ENCODE results near the gene ASH1L. TPM values are rescaled to one million over a fixed set of nuclear protein-coding genes. Genes with fewer than 3 reads are reported as not detected.
"Not testable (repeated sequence)": the region's sequence is repeated elsewhere in the genome, so short reads cannot be mapped to it uniquely, and the experiment has no call there.

The ASH1L gene
- total RNA-seq, 1 experiment from 2014 or later: 71.8 TPM

DNA sequence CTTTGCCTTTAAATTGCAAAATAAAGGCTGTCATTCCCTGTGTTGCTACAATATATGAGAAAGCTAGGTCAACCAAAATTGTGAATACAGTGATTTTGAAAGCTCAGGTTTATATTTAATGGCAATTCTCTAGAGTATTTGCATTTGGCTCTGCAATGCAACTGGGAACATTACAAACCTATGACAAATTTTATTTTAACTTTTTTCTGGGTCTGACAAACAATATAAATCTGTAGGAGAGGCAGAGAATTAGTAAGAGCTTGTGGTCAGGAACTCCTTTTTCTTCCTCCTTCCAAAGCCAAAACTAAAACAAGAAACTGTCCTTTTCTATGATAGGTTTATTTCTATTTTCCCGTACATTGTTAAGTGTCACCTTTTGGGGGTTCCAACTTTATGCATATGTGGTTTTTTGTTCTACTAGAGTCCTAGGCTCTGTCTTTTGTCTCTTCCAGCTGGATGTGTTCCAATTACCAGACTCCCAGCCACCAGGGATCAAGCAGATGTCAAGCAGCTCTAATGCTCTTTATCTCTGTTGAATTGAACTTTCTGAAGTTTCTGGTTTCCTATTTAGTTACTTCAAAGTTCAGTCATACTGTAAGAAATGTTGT lies 106.9 kb downstream of the ASH1L start:
- no peaks in the 10 kb centered on the region for H3K9me3 Mint-ChIP-seq (ENCODE audit: low read depth, unreplicated experiment)
- H3K27ac Mint-ChIP-seq (ENCODE audit: unreplicated experiment): no peak overlapping the region

DNA sequence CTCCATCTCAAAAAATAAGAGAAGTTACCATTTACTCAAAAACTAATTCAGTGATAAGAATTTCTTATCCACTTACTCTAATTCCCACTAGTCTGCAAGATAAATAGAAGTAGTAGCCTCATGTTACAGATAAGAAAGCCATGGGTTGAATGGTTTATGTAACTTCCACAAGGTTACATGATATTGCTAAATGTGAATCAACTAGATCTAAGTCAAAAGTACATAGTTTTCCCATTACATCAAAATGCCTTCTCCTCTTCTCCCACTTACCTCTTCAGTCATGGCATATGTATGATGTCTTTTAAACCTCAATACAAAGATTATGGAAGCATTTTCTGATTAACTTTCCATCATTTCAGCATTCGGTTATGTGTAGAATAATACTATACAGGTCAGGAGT lies 108.5 kb downstream of the ASH1L start:
- no peak for DNase-seq
- Mint-ChIP-seq H3K36me3 (ENCODE audit: insufficient read depth, unreplicated experiment) (peaks cover 42% of the 10 kb centered on the region), H3K27me3 (ENCODE audit: unreplicated experiment) (no peaks in the 10 kb centered on the region), H3K9me3 (ENCODE audit: low read depth, unreplicated experiment) (no peaks in the 10 kb centered on the region), H3K4me3 (ENCODE audit: low read depth, unreplicated experiment) (no peak overlapping the region), H3K4me1 (ENCODE audit: low read depth, unreplicated experiment) (no peaks in the 10 kb centered on the region), H3K27ac (ENCODE audit: unreplicated experiment) (no peak overlapping the region)
- CTCF ChIA-PET: no interaction called here
- TF ChIP-seq, protein P1, sequence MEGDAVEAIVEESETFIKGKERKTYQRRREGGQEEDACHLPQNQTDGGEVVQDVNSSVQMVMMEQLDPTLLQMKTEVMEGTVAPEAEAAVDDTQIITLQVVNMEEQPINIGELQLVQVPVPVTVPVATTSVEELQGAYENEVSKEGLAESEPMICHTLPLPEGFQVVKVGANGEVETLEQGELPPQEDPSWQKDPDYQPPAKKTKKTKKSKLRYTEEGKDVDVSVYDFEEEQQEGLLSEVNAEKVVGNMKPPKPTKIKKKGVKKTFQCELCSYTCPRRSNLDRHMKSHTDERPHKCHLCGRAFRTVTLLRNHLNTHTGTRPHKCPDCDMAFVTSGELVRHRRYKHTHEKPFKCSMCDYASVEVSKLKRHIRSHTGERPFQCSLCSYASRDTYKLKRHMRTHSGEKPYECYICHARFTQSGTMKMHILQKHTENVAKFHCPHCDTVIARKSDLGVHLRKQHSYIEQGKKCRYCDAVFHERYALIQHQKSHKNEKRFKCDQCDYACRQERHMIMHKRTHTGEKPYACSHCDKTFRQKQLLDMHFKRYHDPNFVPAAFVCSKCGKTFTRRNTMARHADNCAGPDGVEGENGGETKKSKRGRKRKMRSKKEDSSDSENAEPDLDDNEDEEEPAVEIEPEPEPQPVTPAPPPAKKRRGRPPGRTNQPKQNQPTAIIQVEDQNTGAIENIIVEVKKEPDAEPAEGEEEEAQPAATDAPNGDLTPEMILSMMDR (IDR thresholded peaks at IDR 0.05; ENCODE audit: unreplicated experiment): no peak
- intact Hi-C loops (cut with micrococcal nuclease; ENCODE audit: unreplicated experiment): no loop called here
- BruUV-seq (replicated peaks): no TSS peak

More for the DNA sequence above, 106.9 kb downstream of the ASH1L start:
- intact Hi-C loops (cut with micrococcal nuclease; ENCODE audit: unreplicated experiment): no loop called here
- DNase-seq: no peak
- TF ChIP-seq, protein P1 (IDR thresholded peaks at IDR 0.05; ENCODE audit: unreplicated experiment): no peak
- peaks cover 35% of the 10 kb centered on the region for H3K36me3 Mint-ChIP-seq (ENCODE audit: insufficient read depth, unreplicated experiment)
- no peaks in the 10 kb centered on the region for H3K4me1 Mint-ChIP-seq (ENCODE audit: low read depth, unreplicated experiment)
- CTCF ChIA-PET: no interaction called here
- no peak overlapping the region for H3K4me3 Mint-ChIP-seq (ENCODE audit: low read depth, unreplicated experiment)
- H3K27me3 Mint-ChIP-seq (ENCODE audit: unreplicated experiment): no peaks in the 10 kb centered on the region
- no TSS peak for BruUV-seq (replicated peaks)

DNA sequence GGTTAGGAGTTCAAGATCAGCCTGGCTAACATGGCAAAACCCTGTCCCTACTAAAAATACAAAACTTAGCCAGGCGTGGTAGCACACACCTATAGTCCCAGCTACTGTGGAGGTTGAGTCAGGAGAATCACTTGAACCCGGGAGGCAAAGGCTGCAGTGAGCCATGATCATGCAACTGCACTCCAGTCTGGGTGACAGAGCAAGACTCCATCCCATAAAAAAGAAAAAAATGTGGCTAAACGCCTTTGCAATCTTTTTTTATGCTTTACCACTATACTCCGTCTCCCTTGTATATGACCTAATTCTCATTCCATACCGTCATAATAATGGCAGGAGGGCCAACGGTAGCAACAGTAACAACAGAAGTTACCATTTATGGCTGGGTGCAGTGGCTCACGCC lies 109.5 kb downstream of the ASH1L start:
- Mint-ChIP-seq H3K27ac (ENCODE audit: unreplicated experiment) (no peak overlapping the region), H3K27me3 (ENCODE audit: unreplicated experiment) (no peaks in the 10 kb centered on the region), H3K9me3 (ENCODE audit: low read depth, unreplicated experiment) (no peaks in the 10 kb centered on the region), H3K4me1 (ENCODE audit: low read depth, unreplicated experiment) (no peaks in the 10 kb centered on the region), H3K4me3 (ENCODE audit: low read depth, unreplicated experiment) (no peak overlapping the region), H3K36me3 (ENCODE audit: insufficient read depth, unreplicated experiment) (peaks cover 51% of the 10 kb centered on the region)
- no TSS peak for BruUV-seq (replicated peaks)
- intact Hi-C loops (cut with micrococcal nuclease; ENCODE audit: unreplicated experiment): no loop called here
- TF ChIP-seq, protein P1 (IDR thresholded peaks at IDR 0.05; ENCODE audit: unreplicated experiment): no peak
- no peak for DNase-seq
- CTCF ChIA-PET: no interaction called here

DNA sequence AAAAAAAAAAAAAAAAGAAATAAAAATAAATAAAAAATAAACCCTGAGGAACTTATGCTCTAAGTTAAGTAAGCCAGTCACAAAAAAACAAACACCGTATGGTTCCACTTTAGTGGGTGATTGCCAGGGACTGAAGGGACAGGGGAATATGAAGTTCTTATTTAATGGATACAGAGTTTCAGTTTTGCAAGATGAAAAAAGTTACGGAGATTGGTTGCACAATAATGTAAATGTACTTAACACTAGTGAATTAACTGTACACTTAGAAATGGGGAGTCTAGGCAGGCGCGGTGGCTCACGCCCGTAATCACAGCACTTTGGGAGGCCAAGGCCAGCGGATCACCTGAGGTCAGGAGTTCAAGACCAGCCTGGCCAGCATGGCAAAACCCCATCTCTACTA lies 111.4 kb downstream of the ASH1L start:
- no peak overlapping the region for H3K4me3 Mint-ChIP-seq (ENCODE audit: low read depth, unreplicated experiment)
- H3K9me3 Mint-ChIP-seq (ENCODE audit: low read depth, unreplicated experiment): no peaks in the 10 kb centered on the region
- BruUV-seq (replicated peaks): no TSS peak
- no peaks in the 10 kb centered on the region for H3K4me1 Mint-ChIP-seq (ENCODE audit: low read depth, unreplicated experiment)
- H3K27ac Mint-ChIP-seq (ENCODE audit: unreplicated experiment): no peak overlapping the region
- peaks cover 52% of the 10 kb centered on the region for H3K36me3 Mint-ChIP-seq (ENCODE audit: insufficient read depth, unreplicated experiment)
- intact Hi-C loops (cut with micrococcal nuclease; ENCODE audit: unreplicated experiment): no loop called here
- H3K27me3 Mint-ChIP-seq (ENCODE audit: unreplicated experiment): no peaks in the 10 kb centered on the region
- DNase-seq: no peak
- CTCF ChIA-PET: interaction anchor here (0.7 kb wide), 1 partner anchor 173 kb away, joined by 5 read pairs; no protein-coding TSS in a partner anchor
- TF ChIP-seq, protein P1 (IDR thresholded peaks at IDR 0.05; ENCODE audit: unreplicated experiment): no peak

DNA sequence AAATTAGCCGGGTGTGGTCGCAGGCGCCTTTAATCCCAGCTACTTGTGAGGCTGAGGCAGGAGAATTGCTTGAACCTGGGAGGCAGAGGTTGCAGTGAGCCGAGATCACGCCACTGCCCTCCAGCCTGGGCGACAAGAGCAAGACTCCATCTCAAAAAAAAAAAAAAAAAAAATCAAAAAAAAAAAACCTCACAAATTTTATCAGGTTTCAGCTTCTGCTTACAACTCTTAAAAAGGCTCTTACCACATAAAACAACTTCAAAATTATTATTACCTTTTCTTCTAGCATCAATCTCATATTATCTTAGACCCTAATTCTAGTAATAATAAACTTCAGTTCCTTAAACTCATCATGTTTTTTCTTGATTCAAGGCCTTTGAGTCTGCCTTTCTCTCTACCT lies 120.2 kb downstream of the ASH1L start:
- DNase-seq; H3K27ac Mint-ChIP-seq (ENCODE audit: unreplicated experiment); H3K4me1 Mint-ChIP-seq (ENCODE audit: low read depth, unreplicated experiment); H3K9me3 Mint-ChIP-seq (ENCODE audit: low read depth, unreplicated experiment); BruUV-seq (replicated peaks); H3K4me3 Mint-ChIP-seq (ENCODE audit: low read depth, unreplicated experiment); CTCF ChIA-PET; intact Hi-C loops (cut with micrococcal nuclease; ENCODE audit: unreplicated experiment); H3K27me3 Mint-ChIP-seq (ENCODE audit: unreplicated experiment): not testable (repeated sequence)
- H3K36me3 Mint-ChIP-seq (ENCODE audit: insufficient read depth, unreplicated experiment): peaks cover 10% of the 10 kb centered on the region
